SK-N-SH (cell line): ENCODE measurements around the gene MBNL2.

Experiments
- RFX5 ChIP-seq: IDR thresholded peaks from 2 replicates; pipeline ENCODE4 v1.6.1; 2012; ENCODE audit warnings: mild to moderate bottlenecking, improper control_type of control experiment, low read length
- ZBTB33 ChIP-seq: IDR thresholded peaks from 2 replicates; pipeline ENCODE4 v1.4.0; 2012; ENCODE audit warnings: low read depth, borderline replicate concordance
- TF ChIP-seq, protein P1 (sequence below): IDR thresholded peaks from 2 replicates; pipeline ENCODE4 v1.6.1; 2012; ENCODE audit warnings: mild to moderate bottlenecking, low read depth, low read length, moderate library complexity
- TF ChIP-seq, protein P2 (sequence below): fragments of 200-600 bp; sonication (generic); IDR thresholded peaks from 2 replicates; pipeline ENCODE4 v1.6.1; 2017; ENCODE audit warnings: antibody characterized with exemption, mild to moderate bottlenecking, moderate library complexity

DNA sequence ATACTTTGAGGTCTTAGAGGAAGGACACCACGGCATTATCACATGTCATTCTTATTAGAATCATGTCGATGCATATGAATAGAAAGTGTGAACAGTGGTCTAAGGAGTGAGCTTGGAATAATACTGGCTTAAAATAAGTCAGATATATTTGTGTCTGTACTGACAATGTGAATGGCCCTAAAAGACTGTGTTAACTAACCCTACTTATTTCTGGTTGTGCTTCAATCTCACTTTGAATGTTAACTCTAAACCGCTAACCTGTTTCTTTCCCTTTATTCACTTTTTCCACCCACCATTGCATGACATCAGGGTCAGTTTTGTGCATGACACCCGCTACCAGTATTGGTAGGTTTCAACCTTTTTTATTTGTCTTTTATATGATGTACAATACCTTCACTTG lies 142.7 kb downstream of the MBNL2 start:
- TF ChIP-seq, protein P1, sequence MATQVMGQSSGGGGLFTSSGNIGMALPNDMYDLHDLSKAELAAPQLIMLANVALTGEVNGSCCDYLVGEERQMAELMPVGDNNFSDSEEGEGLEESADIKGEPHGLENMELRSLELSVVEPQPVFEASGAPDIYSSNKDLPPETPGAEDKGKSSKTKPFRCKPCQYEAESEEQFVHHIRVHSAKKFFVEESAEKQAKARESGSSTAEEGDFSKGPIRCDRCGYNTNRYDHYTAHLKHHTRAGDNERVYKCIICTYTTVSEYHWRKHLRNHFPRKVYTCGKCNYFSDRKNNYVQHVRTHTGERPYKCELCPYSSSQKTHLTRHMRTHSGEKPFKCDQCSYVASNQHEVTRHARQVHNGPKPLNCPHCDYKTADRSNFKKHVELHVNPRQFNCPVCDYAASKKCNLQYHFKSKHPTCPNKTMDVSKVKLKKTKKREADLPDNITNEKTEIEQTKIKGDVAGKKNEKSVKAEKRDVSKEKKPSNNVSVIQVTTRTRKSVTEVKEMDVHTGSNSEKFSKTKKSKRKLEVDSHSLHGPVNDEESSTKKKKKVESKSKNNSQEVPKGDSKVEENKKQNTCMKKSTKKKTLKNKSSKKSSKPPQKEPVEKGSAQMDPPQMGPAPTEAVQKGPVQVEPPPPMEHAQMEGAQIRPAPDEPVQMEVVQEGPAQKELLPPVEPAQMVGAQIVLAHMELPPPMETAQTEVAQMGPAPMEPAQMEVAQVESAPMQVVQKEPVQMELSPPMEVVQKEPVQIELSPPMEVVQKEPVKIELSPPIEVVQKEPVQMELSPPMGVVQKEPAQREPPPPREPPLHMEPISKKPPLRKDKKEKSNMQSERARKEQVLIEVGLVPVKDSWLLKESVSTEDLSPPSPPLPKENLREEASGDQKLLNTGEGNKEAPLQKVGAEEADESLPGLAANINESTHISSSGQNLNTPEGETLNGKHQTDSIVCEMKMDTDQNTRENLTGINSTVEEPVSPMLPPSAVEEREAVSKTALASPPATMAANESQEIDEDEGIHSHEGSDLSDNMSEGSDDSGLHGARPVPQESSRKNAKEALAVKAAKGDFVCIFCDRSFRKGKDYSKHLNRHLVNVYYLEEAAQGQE: no peak
- no peak for TF ChIP-seq RFX5
- no peak for TF ChIP-seq ZBTB33
- TF ChIP-seq, protein P2, sequence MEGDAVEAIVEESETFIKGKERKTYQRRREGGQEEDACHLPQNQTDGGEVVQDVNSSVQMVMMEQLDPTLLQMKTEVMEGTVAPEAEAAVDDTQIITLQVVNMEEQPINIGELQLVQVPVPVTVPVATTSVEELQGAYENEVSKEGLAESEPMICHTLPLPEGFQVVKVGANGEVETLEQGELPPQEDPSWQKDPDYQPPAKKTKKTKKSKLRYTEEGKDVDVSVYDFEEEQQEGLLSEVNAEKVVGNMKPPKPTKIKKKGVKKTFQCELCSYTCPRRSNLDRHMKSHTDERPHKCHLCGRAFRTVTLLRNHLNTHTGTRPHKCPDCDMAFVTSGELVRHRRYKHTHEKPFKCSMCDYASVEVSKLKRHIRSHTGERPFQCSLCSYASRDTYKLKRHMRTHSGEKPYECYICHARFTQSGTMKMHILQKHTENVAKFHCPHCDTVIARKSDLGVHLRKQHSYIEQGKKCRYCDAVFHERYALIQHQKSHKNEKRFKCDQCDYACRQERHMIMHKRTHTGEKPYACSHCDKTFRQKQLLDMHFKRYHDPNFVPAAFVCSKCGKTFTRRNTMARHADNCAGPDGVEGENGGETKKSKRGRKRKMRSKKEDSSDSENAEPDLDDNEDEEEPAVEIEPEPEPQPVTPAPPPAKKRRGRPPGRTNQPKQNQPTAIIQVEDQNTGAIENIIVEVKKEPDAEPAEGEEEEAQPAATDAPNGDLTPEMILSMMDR: no peak
